HG03521 (cell line): ENCODE measurements around the gene DELE1.

Source experiments
- ATAC-seq: cut with Tn5 transposase; IDR thresholded peaks from one replicate; pipeline ENCODE4 v1.9.1; 2021; ENCODE audit warnings: mild to moderate bottlenecking, moderate library complexity; ENCODE audit not compliant: unreplicated experiment

DELE1 gene

GRCh38 chr5:141989720-141990119 lies 66.0 kb downstream of the DELE1 start:
- ATAC-seq, result no peak
